Thymus (tissue), 11 donors: ENCODE measurements around the gene NEGR1. TPM values are rescaled to one million over a fixed set of nuclear protein-coding genes. Genes with fewer than 3 reads are reported as not detected.

Source experiments
- DNase-seq, 9 donors: peaks; one replicate each; pipeline ENCODE4 v3.0.0-alpha.2; 2013; ENCODE audit warnings: low spot score in 9 of 9, low read depth in 6 of 9, missing footprints in 1 of 9
- H3K27ac ChIP-seq, 2 donors: one replicate each; pipeline ENCODE4 v1.5.1; 2013; ENCODE audit warnings: control low read depth in 1 of 2, low read depth in 1 of 2, low read length in 1 of 2, mild to moderate bottlenecking in 1 of 2, moderate library complexity in 1 of 2
- H3K27me3 ChIP-seq, 2 donors: one replicate each; pipeline ENCODE4 v1.5.1; 2013; ENCODE audit warnings: low read length in 1 of 2; ENCODE audit not compliant: control insufficient read depth in 2 of 2, insufficient read depth in 1 of 2
- H3K36me3 ChIP-seq, 2 donors: one replicate each; pipeline ENCODE4 v1.5.1; 2013; ENCODE audit warnings: low read length in 1 of 2, mild to moderate bottlenecking in 1 of 2, moderate library complexity in 1 of 2; ENCODE audit not compliant: control insufficient read depth in 2 of 2, insufficient read depth in 2 of 2
- H3K4me1 ChIP-seq, 2 donors: one replicate each; pipeline ENCODE4 v1.5.1; 2013; ENCODE audit warnings: low read length in 2 of 2; ENCODE audit not compliant: control insufficient read depth in 2 of 2, insufficient read depth in 2 of 2
- H3K4me3 ChIP-seq, 2 donors: one replicate each; pipeline ENCODE4 v1.5.1; 2013; ENCODE audit warnings: low read length in 2 of 2, control low read depth in 1 of 2, mild to moderate bottlenecking in 1 of 2
- H3K9me3 ChIP-seq, 2 donors: one replicate each; pipeline ENCODE4 v1.5.1; 2013; ENCODE audit warnings: low read length in 1 of 2, mild to moderate bottlenecking in 1 of 2; ENCODE audit not compliant: control insufficient read depth in 2 of 2, insufficient read depth in 1 of 2
- WGBS: extraction: QIAGEN DNeasy Blood & Tissue Kit; methylation state at CpG from one replicate; pipeline ENCODE4 v1.1.7; 2013; 5-methylcytosine and 5-hydroxymethylcytosine counted together
- polyA plus RNA-seq: library from polyadenylated mRNA; stranded (reverse); fragments of 200-250 nt; gene quantifications from one replicate; pipeline ENCODE4 v1.2.3, GENCODE V29; 2013
- total RNA-seq: library from RNA; stranded (reverse); fragments of 120-200 nt; gene quantifications from one replicate; pipeline ENCODE4 v1.2.4, GENCODE V29; 2013
- donor health status: healthy.

The NEGR1 gene
- total and polyA plus RNA-seq, 2 donors = 2.8 to 3.3 TPM

DNA sequence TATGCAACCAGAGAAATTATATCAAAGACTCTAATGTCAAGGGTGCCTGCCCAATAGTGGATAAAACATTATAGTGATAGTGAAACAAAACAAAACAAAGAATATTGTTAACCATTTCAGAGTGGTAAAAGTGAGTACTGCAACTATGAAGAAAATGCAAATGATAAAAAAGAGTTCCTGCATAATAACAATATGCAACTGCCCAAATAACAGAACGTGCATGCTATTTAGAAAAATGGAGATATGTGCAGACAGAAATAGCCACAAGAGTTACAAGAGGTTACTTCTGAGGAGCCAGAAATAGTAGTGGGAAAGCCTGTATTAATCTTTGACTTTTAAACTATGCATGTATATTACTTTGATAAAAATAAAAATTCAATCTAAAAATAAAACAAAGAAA lies 302.5 kb downstream of the NEGR1 start:
- 93% methylated on average over 1 of the region's 1 CpG for WGBS

GRCh38 chr1:71967670-71968069 lies 314.7 kb downstream of the NEGR1 start:
- Histone ChIP-seq H3K4me3 (no peak overlapping the region), H3K4me1 (no peaks in the 10 kb centered on the region), H3K9me3 (no peaks in the 10 kb centered on the region), H3K27ac (no peak overlapping the region), H3K36me3 (no peaks in the 10 kb centered on the region), H3K27me3 (no peaks in the 10 kb centered on the region)
- DNase-seq = peak in 3 of 9 donors; percentile 6 to 39 (median 13)
- WGBS = 45% methylated on average over 2 of the region's 2 CpGs

More for the DNA sequence above, 302.5 kb downstream of the NEGR1 start:
- peaks cover 0 to 4% of the 10 kb centered on the region in 2 donors for H3K4me1 ChIP-seq
- H3K27ac ChIP-seq = no peak overlapping the region
- no peaks in the 10 kb centered on the region for H3K9me3 ChIP-seq
- DNase-seq = no peak
- H3K36me3 ChIP-seq = no peaks in the 10 kb centered on the region
- no peak overlapping the region for H3K4me3 ChIP-seq
- no peaks in the 10 kb centered on the region for H3K27me3 ChIP-seq

DNA sequence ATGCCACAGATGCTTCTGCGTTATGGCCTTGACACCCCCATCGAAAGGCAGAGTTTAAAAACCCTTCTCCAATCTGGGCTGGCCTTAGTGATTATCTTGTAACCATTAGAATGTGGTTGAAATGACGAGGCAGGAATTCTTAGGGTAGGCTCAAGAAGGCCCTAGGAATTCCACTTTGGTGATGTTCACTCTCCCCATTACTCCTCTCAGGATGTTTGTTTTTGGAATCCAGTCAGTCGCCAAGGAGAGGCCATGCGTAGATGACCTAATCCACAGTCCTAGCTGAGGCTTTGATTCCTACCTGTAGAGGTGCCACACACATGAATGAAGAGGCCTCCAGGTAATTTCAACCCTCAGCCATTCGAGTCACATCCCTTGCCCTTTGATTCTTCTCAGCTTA lies 318.2 kb downstream of the NEGR1 start:
- no peaks in the 10 kb centered on the region for H3K4me1 ChIP-seq
- DNase-seq = no peak
- no peaks in the 10 kb centered on the region for H3K9me3 ChIP-seq
- H3K4me3 ChIP-seq = no peak overlapping the region
- H3K27me3 ChIP-seq = no peaks in the 10 kb centered on the region
- no peaks in the 10 kb centered on the region for H3K36me3 ChIP-seq
- no peak overlapping the region for H3K27ac ChIP-seq
- WGBS = 98% methylated on average over 6 of the region's 6 CpGs

DNA sequence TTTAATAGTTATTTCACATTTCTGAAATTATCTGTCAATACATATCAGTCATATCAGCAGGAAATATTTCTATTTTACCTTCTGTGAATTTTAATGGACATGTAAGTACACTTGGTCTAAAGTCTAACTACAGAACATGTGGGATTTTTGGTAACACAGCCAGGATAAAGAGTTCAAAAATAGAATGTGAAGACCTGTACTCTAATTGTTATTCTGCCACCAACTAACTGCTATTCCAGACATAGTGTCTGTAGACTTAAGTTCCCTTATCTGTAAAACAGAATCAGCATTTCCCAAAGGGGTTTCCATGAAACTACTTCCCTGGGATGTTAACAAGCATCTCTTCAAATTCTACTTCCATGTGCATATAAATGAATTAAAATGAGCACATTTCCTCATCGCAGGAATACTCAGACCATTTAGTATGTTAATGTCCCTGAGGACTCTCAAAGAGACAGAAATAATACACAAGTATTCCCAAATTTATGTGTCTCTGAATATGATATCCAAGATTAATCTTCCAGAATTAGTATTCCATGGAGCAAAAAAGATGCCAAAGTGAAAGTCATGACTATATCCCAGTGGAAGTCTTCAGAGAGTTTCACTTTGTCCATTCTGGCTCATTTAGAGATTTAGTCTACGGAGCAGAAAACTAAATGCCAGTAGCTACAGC lies 325.6 kb downstream of the NEGR1 start:
- no peaks in the 10 kb centered on the region for H3K4me1 ChIP-seq
- H3K4me3 ChIP-seq = no peak overlapping the region
- no peaks in the 10 kb centered on the region for H3K27me3 ChIP-seq
- H3K36me3 ChIP-seq = no peaks in the 10 kb centered on the region
- no peaks in the 10 kb centered on the region for H3K9me3 ChIP-seq
- no peak for DNase-seq
- 98% methylated on average over 2 of the region's 2 CpGs for WGBS
- no peak overlapping the region for H3K27ac ChIP-seq

DNA sequence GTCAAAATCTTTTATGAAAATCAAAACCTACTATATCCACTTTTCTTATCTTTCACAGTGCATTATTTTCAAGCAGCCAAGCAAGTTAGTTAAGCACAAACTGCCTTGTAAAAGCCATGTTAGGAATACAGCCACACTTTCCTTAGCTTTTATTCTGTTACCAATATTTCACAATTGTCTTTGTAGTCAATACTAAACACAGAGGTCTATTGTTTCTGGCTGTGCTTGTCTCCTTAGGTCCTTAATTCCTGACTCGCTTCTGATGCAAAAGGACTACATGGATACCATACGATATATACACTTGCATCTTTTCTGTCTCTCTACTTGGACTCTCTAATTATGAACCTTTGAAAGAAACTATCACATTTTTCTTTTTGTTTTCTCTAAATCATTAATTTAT lies 331.8 kb downstream of the NEGR1 start:
- no peak overlapping the region for H3K27ac ChIP-seq
- H3K27me3 ChIP-seq = no peaks in the 10 kb centered on the region
- H3K4me1 ChIP-seq = no peaks in the 10 kb centered on the region
- no peak for DNase-seq
- no peaks in the 10 kb centered on the region for H3K36me3 ChIP-seq
- no peak overlapping the region for H3K4me3 ChIP-seq
- no peaks in the 10 kb centered on the region for H3K9me3 ChIP-seq
- 98% methylated on average over 2 of the region's 2 CpGs for WGBS

DNA sequence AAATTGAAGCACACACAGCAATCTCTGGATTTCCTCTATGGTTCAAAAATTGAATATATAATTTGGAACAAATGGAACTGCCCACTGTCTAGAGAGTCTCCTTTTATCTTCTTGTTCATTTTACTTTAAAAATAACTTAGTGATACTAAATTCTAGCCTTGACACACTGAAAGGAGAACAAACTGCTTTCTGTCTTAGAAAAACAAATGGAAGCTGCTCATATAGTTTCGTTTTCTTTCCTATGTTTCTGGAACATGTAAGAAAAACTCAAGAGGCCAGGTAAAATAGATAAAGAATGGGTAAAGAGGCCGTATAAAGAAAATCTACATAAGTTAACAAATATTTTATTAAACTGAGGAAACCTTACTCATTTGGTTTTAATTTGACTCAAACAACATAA lies 332.7 kb downstream of the NEGR1 start:
- no peaks in the 10 kb centered on the region for H3K9me3 ChIP-seq
- 59% methylated on average over 2 of the region's 2 CpGs for WGBS
- no peak overlapping the region for H3K4me3 ChIP-seq
- no peak for DNase-seq
- no peaks in the 10 kb centered on the region for H3K27me3 ChIP-seq
- no peaks in the 10 kb centered on the region for H3K36me3 ChIP-seq
- no peak overlapping the region for H3K27ac ChIP-seq
- no peaks in the 10 kb centered on the region for H3K4me1 ChIP-seq

- Histone ChIP-seq H3K4me1 (peaks cover 0 to 4% of the 10 kb centered on the region in 2 donors), H3K36me3 (no peaks in the 10 kb centered on the region), H3K27ac (no peak overlapping the region), H3K27me3 (no peaks in the 10 kb centered on the region), H3K9me3 (no peaks in the 10 kb centered on the region), H3K4me3 (no peak overlapping the region)
- DNase-seq = no peak
- WGBS = 97% methylated on average over 5 of the region's 5 CpGs
These were observed 333.8 kb downstream of the NEGR1 start for GRCh38 chr1:71948561-71948960.

DNA sequence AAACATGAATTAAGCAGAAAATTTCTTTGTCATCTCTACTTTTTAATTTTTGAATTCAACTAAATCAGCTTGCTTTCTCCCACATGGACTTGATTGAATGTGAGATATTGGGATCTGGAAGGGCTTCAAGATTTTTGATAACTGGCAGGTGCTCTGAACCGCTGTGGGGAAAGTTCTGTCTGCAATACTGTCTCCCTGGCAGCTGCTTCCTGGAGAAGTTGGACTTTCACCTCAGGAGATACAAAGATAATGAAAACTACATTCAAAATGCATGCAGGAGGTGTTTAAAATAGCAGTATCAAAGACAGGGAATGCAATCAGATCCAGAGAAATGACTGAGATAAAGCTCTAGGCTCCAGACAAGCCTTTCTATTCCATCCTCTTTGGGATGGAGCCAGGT lies 338.3 kb downstream of the NEGR1 start:
- 8% methylated on average over 1 of the region's 1 CpG for WGBS
- H3K36me3 ChIP-seq = no peaks in the 10 kb centered on the region

GRCh38 chr1:71940261-71940660 lies 342.1 kb downstream of the NEGR1 start:
- Histone ChIP-seq H3K36me3 (no peaks in the 10 kb centered on the region), H3K9me3 (no peaks in the 10 kb centered on the region), H3K4me3 (no peak overlapping the region), H3K4me1 (peaks cover 0 to 4% of the 10 kb centered on the region in 2 donors), H3K27ac (no peak overlapping the region), H3K27me3 (no peaks in the 10 kb centered on the region)
- DNase-seq = no peak
- WGBS = 97% methylated on average over 2 of the region's 2 CpGs

More for the DNA sequence above, 338.3 kb downstream of the NEGR1 start:
- no peaks in the 10 kb centered on the region for H3K9me3 ChIP-seq
- no peaks in the 10 kb centered on the region for H3K27me3 ChIP-seq
- DNase-seq = no peak
- H3K4me1 ChIP-seq = peaks cover 0 to 4% of the 10 kb centered on the region in 2 donors
- no peak overlapping the region for H3K27ac ChIP-seq
- no peak overlapping the region for H3K4me3 ChIP-seq
